Thoracic aorta (tissue), 2 donors: ENCODE results near the gene OXNAD1. TPM values are rescaled to one million over a fixed set of nuclear protein-coding genes. Genes with fewer than 3 reads are reported as not detected.
A peak's percentile ranks its signal among the peaks of the same experiment; 100 is the strongest.

Source experiments
- ATAC-seq: fragments of 150-250 bp; one replicate; pipeline ENCODE4 v1.8.0; 2017; ENCODE audit warnings: low read depth; ENCODE audit not compliant: insufficient number of reproducible peaks, low FRiP score
- DNase-seq: peaks from one replicate; pipeline ENCODE4 v3.0.0-alpha.2; 2020; ENCODE audit warnings: low spot score
- H3K27ac ChIP-seq, 2 donors: fragments of 200-600 bp; sonication (generic); 1 replicate in 1 of 2; 2 replicates in 1 of 2; pipeline ENCODE4 v1.5.1; 2016; ENCODE audit warnings: mild to moderate bottlenecking in 2 of 2, moderate library complexity in 2 of 2
- H3K27me3 ChIP-seq: fragments of 200-600 bp; sonication (generic); replicated peaks from 2 replicates; pipeline ENCODE4 v1.6.0; 2016; ENCODE audit warnings: mild to moderate bottlenecking; ENCODE audit not compliant: insufficient read depth
- H3K36me3 ChIP-seq: fragments of 200-600 bp; sonication (generic); one replicate; pipeline ENCODE4 v1.5.1; 2016
- H3K4me1 ChIP-seq, 2 donors: fragments of 200-600 bp; sonication (generic); 1 replicate in 1 of 2; 2 replicates in 1 of 2; pipeline versions ENCODE4 v1.5.1 to v1.6.0; 2016; ENCODE audit warnings: low read depth in 2 of 2, mild to moderate bottlenecking in 1 of 2; ENCODE audit not compliant: control insufficient read depth in 1 of 2
- H3K4me3 ChIP-seq: fragments of 200-600 bp; sonication (generic); 2 replicates; pipeline ENCODE4 v1.5.1; 2016; ENCODE audit warnings: mild to moderate bottlenecking
- H3K9me3 ChIP-seq: fragments of 200-600 bp; sonication (generic); 2 replicates; pipeline ENCODE4 v1.5.1; 2016
- total RNA-seq, 2 donors: library from RNA; depleted of rRNA; stranded (reverse); fragments of >200 nt; gene quantifications; one replicate each; pipeline versions ENCODE4 v1.1.0 to v1.2.3, GENCODE V29; 2016
- TF ChIP-seq, protein P1 (sequence below): fragments of 200-600 bp; sonication (generic); IDR thresholded peaks from one replicate; pipeline ENCODE4 v1.5.1; 2019; ENCODE audit warnings: antibody characterized with exemption

OXNAD1 gene
- total RNA-seq, 2 donors from 2014 or later, result 6.8 to 7.9 TPM

DNA sequence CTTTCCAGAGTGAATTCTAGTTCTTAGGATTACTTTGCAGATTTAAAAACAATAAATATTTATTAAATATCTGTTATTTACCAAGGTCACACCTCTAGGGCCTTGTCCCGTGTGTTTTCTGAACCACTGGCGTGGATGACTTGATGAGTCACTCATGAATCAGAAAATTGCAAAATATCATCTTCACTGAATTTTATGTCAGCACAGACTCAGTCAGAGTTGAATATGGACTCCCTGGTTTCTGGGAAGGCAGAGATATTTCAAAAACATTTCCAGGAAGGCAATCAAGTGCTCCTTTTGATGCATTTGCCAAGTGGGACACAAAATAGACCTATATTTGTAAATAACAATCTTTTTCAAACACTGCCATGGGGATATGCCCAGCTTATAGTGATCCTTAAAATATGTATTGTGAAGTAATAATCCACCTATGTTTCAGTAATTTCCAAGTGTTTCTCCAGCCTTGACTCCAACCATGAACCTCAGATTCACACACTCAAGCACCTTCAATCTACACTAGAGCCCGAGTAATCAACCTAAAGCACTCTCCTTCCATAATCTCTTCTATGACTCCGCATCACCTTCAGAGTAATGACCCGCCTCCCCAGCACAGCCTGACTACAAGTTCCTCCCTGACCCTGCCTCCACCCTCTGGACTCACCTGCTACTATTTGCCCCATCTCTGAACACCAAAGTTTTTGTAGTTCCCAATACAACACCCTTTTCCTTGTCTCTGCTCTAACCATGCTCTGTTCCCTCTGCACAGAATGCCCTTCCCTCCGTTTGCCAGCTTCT lies 24.6 kb upstream of the OXNAD1 start:
- ATAC-seq, result no peak
- H3K36me3 ChIP-seq, result no peaks in the 10 kb centered on the region
- DNase-seq, result no peak
- no peaks in the 10 kb centered on the region for H3K27me3 ChIP-seq
- no peaks in the 10 kb centered on the region for H3K9me3 ChIP-seq
- TF ChIP-seq, protein P1, sequence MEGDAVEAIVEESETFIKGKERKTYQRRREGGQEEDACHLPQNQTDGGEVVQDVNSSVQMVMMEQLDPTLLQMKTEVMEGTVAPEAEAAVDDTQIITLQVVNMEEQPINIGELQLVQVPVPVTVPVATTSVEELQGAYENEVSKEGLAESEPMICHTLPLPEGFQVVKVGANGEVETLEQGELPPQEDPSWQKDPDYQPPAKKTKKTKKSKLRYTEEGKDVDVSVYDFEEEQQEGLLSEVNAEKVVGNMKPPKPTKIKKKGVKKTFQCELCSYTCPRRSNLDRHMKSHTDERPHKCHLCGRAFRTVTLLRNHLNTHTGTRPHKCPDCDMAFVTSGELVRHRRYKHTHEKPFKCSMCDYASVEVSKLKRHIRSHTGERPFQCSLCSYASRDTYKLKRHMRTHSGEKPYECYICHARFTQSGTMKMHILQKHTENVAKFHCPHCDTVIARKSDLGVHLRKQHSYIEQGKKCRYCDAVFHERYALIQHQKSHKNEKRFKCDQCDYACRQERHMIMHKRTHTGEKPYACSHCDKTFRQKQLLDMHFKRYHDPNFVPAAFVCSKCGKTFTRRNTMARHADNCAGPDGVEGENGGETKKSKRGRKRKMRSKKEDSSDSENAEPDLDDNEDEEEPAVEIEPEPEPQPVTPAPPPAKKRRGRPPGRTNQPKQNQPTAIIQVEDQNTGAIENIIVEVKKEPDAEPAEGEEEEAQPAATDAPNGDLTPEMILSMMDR, result no peak
- H3K27ac ChIP-seq, result no peak overlapping the region
- peaks cover 23 to 34% of the 10 kb centered on the region in 2 donors for H3K4me1 ChIP-seq
- no peak overlapping the region for H3K4me3 ChIP-seq

DNA sequence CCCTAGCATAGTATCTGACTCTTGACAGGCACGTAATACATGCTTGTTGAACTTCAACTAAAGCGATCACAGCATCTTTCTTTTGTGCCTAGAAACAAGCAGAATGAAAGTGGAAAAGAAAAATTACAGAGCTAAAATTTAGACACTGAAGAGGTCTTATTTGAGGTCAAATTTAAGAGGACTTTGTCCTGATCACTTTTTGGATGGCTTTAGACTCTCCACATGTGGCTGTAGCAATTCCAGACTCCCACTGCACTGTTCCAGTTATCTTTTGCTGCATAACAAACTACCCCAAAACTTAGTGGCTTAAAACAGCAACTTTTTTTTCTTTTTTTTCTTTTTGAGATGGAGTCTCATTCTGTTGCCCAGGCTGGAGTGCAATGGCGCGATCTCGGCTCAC lies 23.8 kb upstream of the OXNAD1 start:
- no peaks in the 10 kb centered on the region for H3K9me3 ChIP-seq
- no peaks in the 10 kb centered on the region for H3K27me3 ChIP-seq
- ATAC-seq (no peak), DNase-seq (no peak)
- H3K27ac ChIP-seq, result no peak overlapping the region
- peaks cover 23 to 37% of the 10 kb centered on the region in 2 donors for H3K4me1 ChIP-seq
- no peak overlapping the region for H3K4me3 ChIP-seq
- TF ChIP-seq, protein P1, result no peak
- no peaks in the 10 kb centered on the region for H3K36me3 ChIP-seq

DNA sequence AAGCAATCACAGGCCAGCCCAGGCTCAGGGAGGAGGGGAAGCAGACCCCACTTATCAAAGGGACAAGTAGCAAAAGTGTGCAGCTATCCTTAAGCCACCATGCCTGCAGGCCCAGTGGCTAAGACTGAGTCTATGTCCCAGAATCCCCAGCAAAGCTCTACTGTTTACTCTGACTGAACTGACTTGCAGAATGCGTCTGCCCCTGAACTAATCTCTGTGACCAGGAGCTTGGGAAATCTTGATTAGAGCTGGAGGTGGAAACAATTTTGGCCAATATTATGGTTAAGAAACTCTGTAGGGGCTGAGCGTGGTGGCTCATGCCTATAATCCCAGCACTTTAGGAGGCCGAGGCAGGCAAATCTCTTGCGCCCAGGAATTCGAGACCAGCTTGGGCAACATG lies 22.8 kb upstream of the OXNAD1 start:
- no peak overlapping the region for H3K4me3 ChIP-seq
- no peak overlapping the region for H3K27ac ChIP-seq
- TF ChIP-seq, protein P1, result no peak
- peaks cover 19 to 27% of the 10 kb centered on the region in 2 donors for H3K4me1 ChIP-seq
- no peaks in the 10 kb centered on the region for H3K9me3 ChIP-seq
- ATAC-seq (no peak), DNase-seq (no peak)
- H3K27me3 ChIP-seq, result no peaks in the 10 kb centered on the region
- no peaks in the 10 kb centered on the region for H3K36me3 ChIP-seq

DNA sequence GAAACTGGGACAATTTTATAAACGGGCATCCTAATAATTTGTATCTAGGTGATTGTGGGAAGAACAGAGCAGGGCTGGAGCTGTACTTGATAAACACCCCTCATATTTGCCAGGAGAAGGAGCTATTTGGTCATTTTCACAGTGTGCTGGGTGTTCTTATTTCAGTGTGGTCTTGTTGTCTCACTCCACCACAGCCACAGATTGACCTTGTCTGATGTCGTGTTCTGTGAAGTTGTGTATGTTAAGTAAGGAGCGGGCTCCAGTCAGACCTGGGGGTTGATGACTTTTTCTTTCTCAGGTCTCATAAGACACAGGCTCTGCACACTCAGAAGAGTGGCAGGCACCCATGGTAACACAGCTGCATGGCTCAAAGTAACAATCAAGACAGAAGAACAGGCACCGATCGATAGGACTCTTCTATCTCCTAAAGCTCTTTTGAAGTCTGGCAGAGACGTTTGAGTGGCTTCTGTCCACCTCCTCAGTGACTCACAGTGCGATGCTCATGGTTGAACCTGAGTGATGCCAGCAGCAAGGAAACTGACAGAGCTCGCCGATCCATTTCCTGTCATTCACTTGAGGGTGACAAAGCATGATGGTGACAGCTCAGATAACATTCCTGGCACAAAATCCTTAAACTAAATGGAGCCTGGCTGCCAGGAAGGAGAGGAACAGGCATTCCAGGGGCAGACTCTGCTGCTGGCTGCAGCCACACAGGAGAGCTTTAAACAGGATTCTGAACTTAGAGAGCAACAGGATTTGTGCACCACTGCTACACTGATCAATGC lies 21.1 kb upstream of the OXNAD1 start:
- TF ChIP-seq, protein P1, result no peak
- no peaks in the 10 kb centered on the region for H3K9me3 ChIP-seq
- H3K27ac ChIP-seq, result peak overlapping the region in 1 of 2 donors; percentile 3
- no peak for ATAC-seq
- H3K4me1 ChIP-seq, result peaks cover 16 to 22% of the 10 kb centered on the region in 2 donors
- H3K36me3 ChIP-seq, result no peaks in the 10 kb centered on the region
- DNase-seq, result no peak
- H3K4me3 ChIP-seq, result peak overlapping the region; percentile 16
- no peaks in the 10 kb centered on the region for H3K27me3 ChIP-seq

DNA sequence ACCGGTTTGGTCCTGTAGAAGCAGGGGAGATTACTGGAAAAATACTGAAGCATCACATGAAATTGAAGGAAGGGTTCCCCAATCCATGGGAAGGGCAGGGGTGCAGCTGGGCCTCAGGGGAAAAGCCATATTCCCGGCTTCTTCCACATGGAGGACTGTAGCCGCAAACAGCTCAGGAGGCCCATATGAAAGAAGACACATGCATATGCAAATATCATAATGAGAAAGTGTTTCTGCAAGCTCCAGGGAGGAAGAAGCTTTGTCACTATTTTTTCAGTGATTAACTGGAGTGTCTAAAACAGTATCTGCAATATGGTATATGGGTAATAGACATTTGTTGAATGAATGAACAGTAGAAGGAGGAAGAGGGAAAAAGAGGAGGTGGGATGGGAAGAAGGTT lies 19.4 kb upstream of the OXNAD1 start:
- DNase-seq (no peak), ATAC-seq (no peak)
- no peaks in the 10 kb centered on the region for H3K27me3 ChIP-seq
- TF ChIP-seq, protein P1, result no peak
- no peak overlapping the region for H3K4me3 ChIP-seq
- H3K36me3 ChIP-seq, result no peaks in the 10 kb centered on the region
- no peaks in the 10 kb centered on the region for H3K9me3 ChIP-seq
- no peak overlapping the region for H3K27ac ChIP-seq
- peaks cover 16 to 22% of the 10 kb centered on the region in 2 donors for H3K4me1 ChIP-seq
